ENCODE results near the gene TSSK1B.

DNA sequence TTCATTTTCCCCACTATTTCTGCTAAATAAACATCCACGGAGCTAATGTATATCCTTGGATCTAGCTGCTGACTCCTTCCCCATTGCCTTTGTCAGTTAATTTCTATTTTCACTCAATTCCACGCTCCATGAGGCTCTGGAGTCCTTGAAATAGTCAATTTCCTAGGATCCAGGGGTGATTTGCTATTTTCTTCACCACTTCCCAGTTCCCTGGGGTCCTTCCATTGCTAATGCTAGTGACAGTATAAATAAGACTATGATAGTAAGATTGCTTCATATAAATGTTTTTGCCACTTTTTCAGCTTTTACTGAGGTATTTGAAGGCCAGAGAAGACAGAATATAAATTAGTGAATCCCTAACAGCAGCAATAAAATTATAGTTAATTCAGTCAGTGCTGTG lies 13.1 kb downstream of the TSSK1B start:
- TF ChIP-seq, protein P1, sequence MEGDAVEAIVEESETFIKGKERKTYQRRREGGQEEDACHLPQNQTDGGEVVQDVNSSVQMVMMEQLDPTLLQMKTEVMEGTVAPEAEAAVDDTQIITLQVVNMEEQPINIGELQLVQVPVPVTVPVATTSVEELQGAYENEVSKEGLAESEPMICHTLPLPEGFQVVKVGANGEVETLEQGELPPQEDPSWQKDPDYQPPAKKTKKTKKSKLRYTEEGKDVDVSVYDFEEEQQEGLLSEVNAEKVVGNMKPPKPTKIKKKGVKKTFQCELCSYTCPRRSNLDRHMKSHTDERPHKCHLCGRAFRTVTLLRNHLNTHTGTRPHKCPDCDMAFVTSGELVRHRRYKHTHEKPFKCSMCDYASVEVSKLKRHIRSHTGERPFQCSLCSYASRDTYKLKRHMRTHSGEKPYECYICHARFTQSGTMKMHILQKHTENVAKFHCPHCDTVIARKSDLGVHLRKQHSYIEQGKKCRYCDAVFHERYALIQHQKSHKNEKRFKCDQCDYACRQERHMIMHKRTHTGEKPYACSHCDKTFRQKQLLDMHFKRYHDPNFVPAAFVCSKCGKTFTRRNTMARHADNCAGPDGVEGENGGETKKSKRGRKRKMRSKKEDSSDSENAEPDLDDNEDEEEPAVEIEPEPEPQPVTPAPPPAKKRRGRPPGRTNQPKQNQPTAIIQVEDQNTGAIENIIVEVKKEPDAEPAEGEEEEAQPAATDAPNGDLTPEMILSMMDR (conservative IDR thresholded peaks at IDR 0.05 in 1 of 2, IDR thresholded peaks at IDR 0.05 in 1 of 2; ENCODE audit: low read depth in 1 of 2, low read length in 2 of 2): no peak
- TF ChIP-seq EZH2 (IDR thresholded peaks at IDR 0.05; ENCODE audit: low read length, missing control alignments): no peak

Measured in fibroblast of lung (primary cell).